Measurements from ENCODE around the gene ANO3. TPM values are rescaled to one million over a fixed set of nuclear protein-coding genes. Genes with fewer than 3 reads are reported as not detected.

ANO3 gene
- total RNA-seq, 4 donors from 2014 or later = 0.18 to 0.47 TPM; not detected in 2

GRCh38 chr11:26599876-26600434 lies 268.0 kb downstream of the ANO3 start:
- TF ChIP-seq POLR2A (IDR thresholded peaks at IDR 0.05) = no peak
- no peak for TF ChIP-seq CTCF (IDR thresholded peaks at IDR 0.05)
- DNase-seq = no peak

GRCh38 chr11:26607725-26608506 lies 276.0 kb downstream of the ANO3 start:
- no peak for DNase-seq
- Histone ChIP-seq H3K9me3 (no peaks in the 10 kb centered on the region), H3K4me3 (no peak overlapping the region), H3K27ac (no peak overlapping the region), H3K4me1 (no peaks in the 10 kb centered on the region), H3K36me3 (no peaks in the 10 kb centered on the region), H3K27me3 (no peaks in the 10 kb centered on the region)
- TF ChIP-seq POLR2A (IDR thresholded peaks at IDR 0.05) (no peak), CTCF (IDR thresholded peaks at IDR 0.05) (no peak)

More at GRCh38 chr11:26599876-26600434, 268.0 kb downstream of the ANO3 start:
- Histone ChIP-seq H3K27me3 (no peaks in the 10 kb centered on the region), H3K9me3 (no peaks in the 10 kb centered on the region), H3K4me3 (no peak overlapping the region), H3K27ac (no peak overlapping the region), H3K36me3 (no peaks in the 10 kb centered on the region), H3K4me1 (no peaks in the 10 kb centered on the region)

- no peak overlapping the region for H3K27ac ChIP-seq
- DNase-seq = no peak
- no peaks in the 10 kb centered on the region for H3K9me3 ChIP-seq
- no peaks in the 10 kb centered on the region for H3K36me3 ChIP-seq
- no peak overlapping the region for H3K4me3 ChIP-seq
- TF ChIP-seq POLR2A (IDR thresholded peaks at IDR 0.05) (no peak), CTCF (IDR thresholded peaks at IDR 0.05) (no peak)
- H3K27me3 ChIP-seq = no peaks in the 10 kb centered on the region
- H3K4me1 ChIP-seq = no peaks in the 10 kb centered on the region
Measured at GRCh38 chr11:26608507-26609146, 276.7 kb downstream of the ANO3 start.

GRCh38 chr11:26613759-26614158 lies 281.8 kb downstream of the ANO3 start:
- no peak for DNase-seq
- H3K9me3 ChIP-seq = no peaks in the 10 kb centered on the region
- no peaks in the 10 kb centered on the region for H3K27me3 ChIP-seq
- no peak overlapping the region for H3K4me3 ChIP-seq
- H3K4me1 ChIP-seq = no peaks in the 10 kb centered on the region
- no peak overlapping the region for H3K27ac ChIP-seq
- H3K36me3 ChIP-seq = no peaks in the 10 kb centered on the region
- no peak for TF ChIP-seq CTCF (IDR thresholded peaks at IDR 0.05)
- TF ChIP-seq POLR2A (IDR thresholded peaks at IDR 0.05) = no peak

- Histone ChIP-seq H3K9me3 (no peaks in the 10 kb centered on the region), H3K27me3 (no peaks in the 10 kb centered on the region), H3K36me3 (no peaks in the 10 kb centered on the region), H3K4me1 (no peaks in the 10 kb centered on the region), H3K4me3 (no peak overlapping the region), H3K27ac (no peak overlapping the region)
- DNase-seq = no peak
- no peak for TF ChIP-seq POLR2A (IDR thresholded peaks at IDR 0.05)
- TF ChIP-seq CTCF (IDR thresholded peaks at IDR 0.05) = no peak
Measured at GRCh38 chr11:26618441-26618840, 286.5 kb downstream of the ANO3 start.
